HG03095 (cell line): ENCODE results near the gene LRRC18.

Experiments used
- ATAC-seq: cut with Tn5 transposase; IDR thresholded peaks from one replicate; pipeline ENCODE4 v1.9.1; 2021; ENCODE audit warnings: moderate library complexity; ENCODE audit not compliant: unreplicated experiment

LRRC18 gene

DNA sequence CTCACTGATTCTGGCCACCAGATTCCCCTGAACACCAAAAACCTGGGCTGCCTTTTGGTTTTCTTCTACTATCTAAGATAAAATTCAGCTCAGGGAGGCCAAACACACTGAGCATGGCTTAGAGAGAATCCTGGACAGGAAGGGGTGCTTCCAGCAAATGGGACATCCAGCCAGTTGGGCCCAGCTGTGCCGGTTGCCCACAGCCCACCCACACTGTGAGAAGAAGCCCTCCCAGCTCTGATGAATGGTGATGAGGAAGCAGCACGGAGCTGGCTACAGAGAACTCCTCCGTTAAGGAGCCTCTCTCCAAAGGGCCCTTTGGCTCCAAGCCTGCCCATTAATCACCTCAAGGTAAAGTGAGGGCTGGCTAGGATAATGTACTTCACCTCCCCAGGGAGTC is 15.9 kb downstream of the LRRC18 start:
- ATAC-seq, result no peak

DNA sequence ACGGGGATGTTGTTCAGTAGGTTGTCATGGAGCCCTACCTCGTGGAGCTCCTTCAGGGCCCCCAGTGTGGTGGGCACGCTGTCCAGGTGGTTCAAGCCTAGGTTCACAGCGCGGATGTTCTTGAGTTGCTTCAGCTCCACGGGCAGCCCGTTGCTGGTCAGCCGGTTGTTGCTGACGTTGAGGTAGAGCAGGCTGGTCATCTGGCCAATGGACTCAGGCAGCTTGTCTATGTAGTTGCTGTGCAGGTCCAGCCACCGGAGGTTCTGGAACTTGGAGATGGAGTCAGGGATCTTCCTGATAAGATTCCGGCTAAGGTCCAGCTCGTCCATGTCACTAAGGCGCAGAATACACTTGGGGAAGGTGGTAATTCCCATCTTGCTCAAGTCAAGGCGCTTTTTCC is 26.0 kb downstream of the LRRC18 start:
- no peak for ATAC-seq

DNA sequence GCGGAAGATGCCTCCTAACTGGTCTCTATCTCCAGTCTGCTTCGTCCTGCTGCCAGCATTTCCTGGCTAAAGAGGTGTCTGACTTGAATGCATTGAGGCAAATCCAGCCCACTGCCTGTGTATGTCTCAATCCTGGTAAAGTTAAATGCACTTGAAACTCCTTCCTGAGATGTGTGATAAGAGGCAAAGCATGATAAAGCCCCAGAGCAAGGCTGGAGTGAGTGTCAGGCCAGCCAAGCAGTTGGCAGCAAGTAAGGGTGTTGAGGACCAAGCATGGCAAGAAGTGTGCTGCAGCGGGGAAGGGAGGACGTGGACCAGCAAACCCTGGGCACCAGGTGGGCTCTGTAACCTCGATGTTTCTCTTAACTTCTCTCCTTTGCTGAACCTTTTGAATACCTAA is 29.1 kb downstream of the LRRC18 start:
- ATAC-seq, result no peak

DNA sequence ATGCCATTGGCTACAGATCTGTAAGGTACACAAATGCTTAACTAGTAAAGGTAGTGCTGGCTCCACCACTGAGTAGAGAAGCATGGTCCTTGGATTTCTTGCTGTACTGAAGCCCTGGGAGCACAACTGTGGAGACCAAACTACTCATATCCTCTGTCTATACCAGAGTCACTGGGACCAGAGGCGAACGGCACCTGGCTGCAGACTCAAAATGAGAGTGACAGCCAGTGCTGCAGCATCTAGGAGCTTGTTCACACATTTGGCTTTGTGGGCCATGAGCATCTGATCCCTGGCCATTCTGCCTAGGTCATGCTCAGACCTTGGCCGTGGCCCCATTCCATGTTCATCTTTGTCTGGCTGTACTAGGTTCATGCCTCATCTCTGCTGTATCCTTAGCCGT is 31.9 kb downstream of the LRRC18 start:
- no peak for ATAC-seq

DNA sequence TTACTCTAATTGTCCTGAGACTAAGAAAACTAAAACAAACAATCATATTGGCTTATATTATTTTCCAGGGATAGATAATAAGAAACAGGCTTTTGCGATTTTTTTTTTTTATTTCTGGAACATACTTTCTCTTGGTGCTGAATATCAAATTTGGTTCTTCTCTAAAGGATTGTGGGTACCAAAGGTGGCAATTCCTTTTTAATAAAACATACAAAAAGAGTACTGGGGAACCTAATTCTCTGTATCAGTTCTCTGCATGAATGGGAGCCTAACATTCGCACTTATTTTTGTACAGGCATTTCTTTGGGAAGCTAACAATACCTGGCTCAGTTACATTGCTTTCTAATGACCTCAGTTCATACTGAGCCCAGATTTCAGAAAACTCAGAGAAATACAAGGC is 32.8 kb downstream of the LRRC18 start:
- no peak for ATAC-seq

DNA sequence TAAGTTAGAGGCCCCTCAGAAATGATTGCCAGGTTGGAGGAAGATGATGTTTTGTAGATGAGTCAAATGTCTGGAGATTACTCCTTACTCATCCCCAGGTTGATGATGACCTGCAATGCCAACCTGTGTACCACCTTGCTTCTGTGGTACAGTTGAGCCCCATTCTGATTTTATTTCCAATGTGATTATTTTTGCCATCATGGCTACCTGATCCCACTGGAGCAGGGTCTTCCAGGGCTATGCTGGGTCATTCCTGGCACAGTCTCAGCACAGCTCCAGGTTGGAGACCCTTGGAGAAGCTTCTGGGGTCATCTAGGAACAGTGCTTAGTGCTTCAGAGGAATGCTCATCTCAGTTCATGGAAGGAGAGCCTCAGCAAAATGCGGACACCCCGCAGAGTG is 34.3 kb downstream of the LRRC18 start:
- no peak for ATAC-seq

DNA sequence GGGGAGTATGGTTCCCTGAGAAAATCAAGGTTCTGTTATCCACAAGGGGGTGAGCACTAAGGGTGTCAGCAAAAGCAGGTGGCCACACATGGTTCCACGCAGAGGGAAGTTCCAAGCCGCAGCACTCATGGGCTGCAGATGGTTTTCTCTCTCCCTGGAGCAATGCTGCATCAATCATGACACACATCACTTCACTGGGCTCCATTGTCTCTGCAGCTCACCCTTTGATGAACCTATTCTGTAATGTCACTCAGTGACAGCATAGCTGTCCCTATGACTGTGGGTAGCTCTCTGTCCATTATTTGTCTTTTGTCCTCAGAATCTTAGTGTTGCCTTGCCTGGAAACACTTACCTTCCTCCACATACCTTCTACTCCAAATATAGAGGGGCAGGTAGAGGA is 34.8 kb downstream of the LRRC18 start:
- ATAC-seq, result no peak

DNA sequence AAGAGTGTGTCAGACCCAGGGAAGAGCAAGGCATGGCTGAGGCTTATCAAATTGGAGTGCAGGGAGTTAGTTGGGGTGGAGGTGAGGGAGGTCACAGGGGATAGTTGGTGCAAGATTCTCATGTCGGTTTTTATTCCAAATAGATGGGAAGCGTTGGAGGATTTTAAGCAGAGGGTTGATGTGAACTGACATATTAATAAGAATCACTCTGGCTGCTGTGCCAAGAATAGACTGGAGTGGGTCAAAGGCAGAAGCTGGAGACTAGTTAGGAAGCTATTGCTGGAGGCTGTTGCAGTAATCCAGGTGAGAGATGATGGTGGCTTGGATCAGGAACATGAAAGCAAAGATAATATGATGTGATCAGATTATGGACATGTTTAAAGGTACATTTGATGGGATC is 36.5 kb downstream of the LRRC18 start:
- no peak for ATAC-seq

DNA sequence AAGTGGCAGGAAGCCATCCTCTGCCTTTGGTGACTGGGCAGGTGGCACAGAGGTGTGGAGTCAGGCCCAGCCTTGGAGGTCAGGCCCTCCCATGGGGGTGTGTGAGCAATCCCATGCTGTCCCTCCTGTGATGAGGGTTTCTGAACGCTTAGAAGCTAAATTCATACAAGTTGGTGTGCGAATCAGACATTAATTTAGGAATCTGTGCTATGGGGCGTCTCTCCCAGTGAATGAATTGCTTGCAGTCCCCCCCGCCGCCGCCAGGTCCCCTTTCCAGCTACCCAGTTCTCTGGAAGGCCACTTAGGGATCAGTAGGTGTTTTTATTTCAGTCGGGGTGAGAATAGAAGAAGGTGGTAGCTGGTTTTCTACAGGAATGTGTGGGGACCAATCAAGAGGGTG is 37.5 kb downstream of the LRRC18 start:
- no peak for ATAC-seq

DNA sequence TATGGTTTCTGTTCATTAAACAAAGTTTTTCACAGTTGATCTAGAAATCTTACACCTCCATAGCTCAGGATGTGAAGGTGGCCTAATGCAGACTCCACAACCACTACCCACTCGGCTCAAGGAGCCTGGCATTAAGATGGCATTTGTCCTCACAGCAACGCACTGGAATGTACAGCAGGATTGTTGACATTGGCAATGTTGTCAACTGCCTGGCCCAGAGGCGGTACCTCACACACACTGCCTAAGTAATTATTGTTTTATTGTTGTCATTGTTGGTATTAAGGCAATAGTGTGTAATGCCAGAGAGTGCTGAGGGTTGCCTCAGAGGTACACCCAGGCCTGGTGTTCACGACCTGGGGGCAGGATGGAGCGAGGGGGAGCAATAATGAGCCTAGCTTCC is 38.3 kb downstream of the LRRC18 start:
- ATAC-seq, result no peak

DNA sequence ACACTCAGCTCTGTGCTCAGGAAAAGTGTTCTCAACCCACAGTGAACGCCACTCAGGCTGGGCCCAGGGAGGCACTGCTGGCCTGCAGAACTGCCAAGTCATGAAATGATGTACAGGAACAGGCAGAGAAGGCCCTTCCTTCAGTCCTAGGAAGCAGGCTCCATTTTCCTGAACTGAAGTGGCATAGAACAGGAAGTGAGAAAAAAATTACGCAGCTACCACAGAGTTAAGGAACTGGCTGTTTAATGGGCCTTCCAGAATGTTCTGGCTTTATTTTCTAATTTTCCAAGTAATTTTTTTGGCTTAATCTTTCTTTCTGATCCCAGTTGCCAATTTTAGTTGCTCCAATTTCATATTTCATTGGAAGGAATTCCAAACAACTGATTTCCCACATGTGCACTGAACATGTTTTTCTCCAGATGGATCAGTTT is 39.3 kb downstream of the LRRC18 start:
- no peak for ATAC-seq

DNA sequence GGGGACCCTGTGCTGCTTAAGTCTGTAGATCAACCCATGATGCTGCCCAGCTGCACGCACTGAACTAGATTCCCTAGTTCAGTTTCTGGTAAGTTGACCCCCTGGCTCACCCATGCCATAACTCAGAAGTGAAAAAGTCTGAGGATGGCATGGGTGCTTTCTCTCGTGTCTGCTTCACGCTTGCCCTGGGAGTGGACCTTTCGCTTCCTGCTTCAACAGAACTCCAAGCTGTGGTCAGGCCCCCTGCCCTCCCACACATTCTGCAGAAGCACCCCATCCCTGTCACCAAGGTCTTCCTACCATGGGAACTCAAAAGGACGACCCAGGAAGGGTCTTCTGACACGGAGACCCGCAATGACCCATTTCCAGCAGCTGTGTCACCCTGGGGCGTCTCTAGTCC is 39.9 kb downstream of the LRRC18 start:
- ATAC-seq, result no peak

DNA sequence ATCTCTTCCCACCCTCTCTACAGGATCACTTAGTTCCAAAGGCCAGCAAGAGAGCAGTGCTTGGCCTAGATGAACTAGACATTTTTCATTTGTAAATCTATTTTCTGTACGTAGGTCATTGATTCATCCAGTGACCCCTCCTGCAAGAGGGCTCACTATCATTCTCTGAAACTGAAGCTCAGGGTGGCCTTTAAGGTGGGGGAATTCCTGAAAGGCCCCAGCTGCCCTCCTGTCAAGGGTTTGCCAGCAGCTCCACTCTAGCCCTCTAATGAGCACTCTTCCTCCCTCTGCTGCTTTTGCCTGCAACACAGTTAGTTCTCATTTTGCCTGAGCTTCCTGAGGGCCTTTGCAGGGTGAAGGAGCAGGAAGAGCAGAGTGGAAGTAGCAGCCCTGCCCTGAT is 41.2 kb downstream of the LRRC18 start:
- ATAC-seq, result no peak

DNA sequence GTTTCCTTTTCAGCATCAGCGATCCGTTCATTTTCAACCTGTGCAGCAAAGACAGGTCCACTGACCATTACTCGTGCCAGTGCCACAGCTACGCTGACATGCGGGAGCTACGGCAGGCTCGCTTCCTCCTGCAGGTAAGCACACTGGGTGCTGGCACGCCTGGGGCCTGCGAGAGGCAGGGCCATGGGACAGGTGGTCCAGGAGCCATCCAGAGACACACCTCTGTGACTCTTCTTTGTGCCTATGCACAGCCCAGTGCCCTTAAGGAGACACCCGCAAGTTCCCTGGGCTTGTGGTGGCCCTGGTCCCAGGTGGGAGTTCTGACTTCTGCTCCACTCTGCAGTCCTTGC is 42.2 kb downstream of the LRRC18 start:
- no peak for ATAC-seq

DNA sequence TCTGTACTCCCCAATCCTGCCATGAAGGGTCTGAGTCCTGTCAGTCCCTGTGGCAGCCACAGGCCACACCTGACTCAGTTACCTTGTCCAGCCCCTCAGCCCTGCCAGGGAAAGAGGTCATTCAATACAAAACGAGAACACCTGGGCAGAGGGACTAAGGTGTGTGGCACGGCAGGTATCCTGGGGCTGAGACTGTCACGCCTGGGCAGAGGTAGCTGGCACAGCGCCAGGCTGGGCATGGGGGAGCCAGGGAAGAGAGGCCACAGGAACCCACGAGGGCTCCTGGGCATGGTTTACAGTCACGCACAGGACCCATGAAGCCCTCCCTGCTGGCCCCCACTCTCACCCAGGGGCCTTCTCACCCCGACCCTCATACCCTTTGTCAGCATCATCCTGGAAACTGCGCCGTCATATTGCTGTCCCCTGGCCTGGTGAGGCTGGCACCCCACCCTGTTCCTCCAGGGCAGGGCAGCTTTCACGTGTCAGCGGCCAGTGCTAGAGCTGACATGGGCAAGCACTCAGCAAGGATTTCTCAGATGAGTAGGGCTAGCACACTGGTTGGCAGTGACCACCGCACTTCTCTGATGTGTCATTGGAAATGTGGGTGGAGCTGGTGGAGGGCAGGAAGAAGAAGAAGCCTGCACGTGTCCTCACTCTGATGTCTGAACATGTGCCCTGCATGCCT is 42.7 kb downstream of the LRRC18 start:
- no peak for ATAC-seq

DNA sequence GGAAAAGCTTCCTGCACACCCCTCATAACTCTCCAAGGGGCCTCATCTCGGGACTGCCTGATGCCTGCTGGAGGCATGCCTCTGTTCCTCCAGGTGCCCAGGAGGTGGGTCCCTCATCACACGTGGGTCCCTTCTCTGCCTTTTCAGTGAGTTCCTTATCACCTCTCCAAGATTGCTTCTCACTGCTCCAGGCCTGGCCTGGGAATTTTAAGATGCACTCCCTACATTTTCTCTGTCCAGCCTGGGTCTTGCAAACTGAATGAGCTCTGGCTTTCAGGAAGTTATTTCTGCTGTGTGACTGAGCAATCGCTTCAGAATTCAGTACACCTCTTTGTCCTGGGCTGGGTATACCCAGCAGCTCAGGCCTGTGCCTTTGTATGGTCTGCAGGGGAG is 43.8 kb downstream of the LRRC18 start:
- ATAC-seq, result no peak

DNA sequence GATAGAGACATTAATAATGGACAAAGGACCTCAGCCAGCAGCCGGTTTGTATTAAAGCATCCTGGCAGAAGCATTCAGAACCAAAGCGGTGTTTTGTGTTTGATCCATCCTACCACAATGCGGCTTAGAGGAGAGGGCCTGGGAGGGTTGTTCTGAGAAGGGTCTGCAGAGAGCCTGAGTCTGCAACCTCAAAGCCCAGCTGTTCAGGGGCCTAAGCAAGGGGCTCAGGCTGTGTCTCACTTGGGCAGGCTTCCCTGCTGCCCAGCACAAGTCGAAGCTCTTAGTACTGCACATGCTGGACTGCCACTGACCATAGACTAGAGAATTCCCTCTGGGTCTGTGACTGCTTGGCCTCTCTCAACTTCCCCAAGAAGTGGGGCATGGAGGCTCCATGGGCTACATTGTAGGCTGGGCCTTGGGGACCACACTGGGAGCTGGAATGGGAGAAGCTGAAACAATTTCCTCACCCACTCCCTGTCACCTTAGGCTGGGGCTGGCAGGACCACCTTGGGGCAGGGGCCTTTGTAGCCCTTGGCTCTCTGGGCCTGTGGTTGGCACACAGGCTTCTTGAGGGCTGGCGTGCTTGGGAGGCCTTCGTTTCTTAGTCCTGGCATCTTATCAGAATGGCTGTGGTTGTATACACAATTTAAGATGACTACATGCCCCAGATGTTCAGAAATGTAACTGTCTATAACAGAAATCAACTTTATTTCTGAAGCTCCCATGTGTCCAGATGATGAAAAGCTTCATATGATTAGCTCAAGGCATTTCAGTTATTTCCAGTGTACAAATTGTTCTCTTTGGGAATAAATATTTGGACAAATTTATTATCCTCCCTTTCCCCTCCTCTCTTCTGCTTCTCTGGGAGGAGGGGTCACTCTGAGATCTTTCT is 44.5 kb downstream of the LRRC18 start:
- ATAC-seq, result no peak

DNA sequence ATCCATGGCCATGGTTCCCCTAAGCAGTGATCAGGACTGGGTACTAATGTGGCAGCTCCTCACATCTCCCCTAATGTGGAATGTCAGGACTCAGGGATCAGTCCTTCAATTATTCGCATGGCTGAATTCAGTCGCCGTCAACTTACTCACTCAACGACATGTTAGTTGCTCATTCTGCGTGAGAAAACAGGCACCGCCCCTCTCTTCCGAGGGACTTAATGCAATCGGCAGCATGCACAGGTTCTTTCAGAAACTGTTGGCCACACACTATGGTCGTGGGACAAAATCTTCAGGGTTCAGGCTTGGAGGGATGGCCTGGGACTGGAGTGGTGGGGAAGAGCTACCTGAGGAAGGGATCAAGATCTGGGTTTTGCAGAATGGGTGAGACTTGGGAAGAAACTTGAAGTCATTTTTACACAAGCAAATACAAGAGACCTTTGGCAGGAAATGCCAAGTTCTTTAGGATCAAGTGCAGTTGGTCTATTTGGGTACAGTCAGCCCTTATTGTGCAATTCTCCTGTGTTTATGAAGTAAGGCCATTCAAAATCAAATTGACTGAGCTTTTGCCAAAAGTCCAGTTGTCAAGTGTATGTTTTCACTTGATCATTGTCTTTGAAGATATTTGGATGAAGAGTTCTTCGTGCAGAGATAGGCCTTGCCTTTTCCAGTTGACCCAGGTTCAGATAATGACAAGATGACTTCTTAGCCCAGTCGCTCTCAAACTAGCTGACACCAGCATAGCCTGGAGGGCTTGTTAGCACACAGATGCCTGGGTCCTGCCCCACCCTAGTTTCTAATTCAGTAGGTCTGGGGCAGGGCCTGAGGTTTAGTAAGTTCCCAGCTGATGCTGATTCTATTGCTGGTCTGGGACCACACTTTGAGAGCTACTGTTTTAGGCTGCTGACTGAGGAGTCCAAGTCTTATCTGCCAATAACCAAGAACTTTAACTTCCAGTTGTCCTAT is 48.5 kb downstream of the LRRC18 start:
- no peak for ATAC-seq

DNA sequence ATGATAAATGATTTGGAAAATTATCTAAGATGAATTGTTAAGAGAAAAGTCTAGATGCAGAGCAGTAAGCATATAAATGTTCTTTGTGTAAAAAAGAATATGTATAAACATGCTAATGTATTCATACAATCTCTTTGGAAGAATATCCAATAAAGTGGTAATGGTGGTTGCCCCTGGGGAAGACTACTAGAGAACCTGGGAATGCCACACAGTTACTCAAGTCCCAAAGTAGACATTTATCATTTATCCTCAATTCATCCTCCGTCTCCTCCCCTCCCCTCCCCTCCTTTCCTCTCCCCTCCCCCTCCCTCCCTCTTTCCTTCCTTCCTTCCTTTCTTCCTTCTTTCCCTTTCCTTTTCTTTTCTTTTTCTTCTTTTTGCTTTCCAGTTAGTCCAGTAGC is 51.7 kb downstream of the LRRC18 start:
- ATAC-seq, result no peak

DNA sequence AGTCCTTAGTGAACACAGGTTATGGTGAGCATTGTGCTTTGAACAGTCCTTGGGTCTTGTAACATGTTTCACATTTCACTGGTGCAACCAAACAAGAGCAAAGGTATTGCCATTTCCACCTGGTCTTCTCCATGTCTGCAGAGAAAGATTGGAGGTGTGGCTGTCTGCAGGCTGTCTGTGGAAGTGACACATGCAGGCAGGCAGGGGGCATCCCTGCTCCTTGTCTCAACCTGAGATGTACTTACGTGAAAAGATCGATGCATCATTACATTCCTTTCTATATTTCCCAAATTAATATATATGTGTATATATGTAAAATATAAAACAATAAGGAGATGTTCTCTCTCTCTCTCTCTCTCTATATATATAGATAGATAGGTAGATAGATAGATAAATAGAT is 54.3 kb downstream of the LRRC18 start:
- ATAC-seq, result no peak
